ENCODE data around the gene ABCB11. TPM values are rescaled to one million over a fixed set of nuclear protein-coding genes. Genes with fewer than 3 reads are reported as not detected.

The ABCB11 gene
- total and polyA plus RNA-seq, 4 donors, result 0.03 to 0.21 TPM; not detected in 2

- no peak overlapping the region for H3K27ac ChIP-seq (ENCODE audit: low read depth in 1 of 2, low read length in 2 of 2)
- no peaks in the 10 kb centered on the region for H3K4me1 ChIP-seq (ENCODE audit: control insufficient read depth in 1 of 2, insufficient read depth in 2 of 2, low read length in 2 of 2)
- intact Hi-C loops (cut with DNase I), result no loop called here
- H3K27me3 ChIP-seq (ENCODE audit: control insufficient read depth in 1 of 2, insufficient read depth in 2 of 2, low read length in 1 of 2), result no peaks in the 10 kb centered on the region
- H3K9me3 ChIP-seq (ENCODE audit: control insufficient read depth, low read length), result no peaks in the 10 kb centered on the region
- no peak overlapping the region for H3K4me3 ChIP-seq (ENCODE audit: low read length in 2 of 2)
- H3K36me3 ChIP-seq (ENCODE audit: control insufficient read depth in 1 of 2, insufficient read depth in 2 of 2, low read length in 1 of 2), result no peaks in the 10 kb centered on the region
- ATAC-seq (ENCODE audit: low FRiP score) (no peak), DNase-seq (no peak)
- 12 to 13% methylated on average over 1 of the region's 1 CpG for WGBS, 2 donors
These were observed 34.0 kb downstream of the ABCB11 start for GRCh38 chr2:168997118-168997521.

- Histone ChIP-seq H3K27me3 (ENCODE audit: control insufficient read depth in 1 of 2, insufficient read depth in 2 of 2, low read length in 1 of 2) (no peaks in the 10 kb centered on the region), H3K4me1 (ENCODE audit: control insufficient read depth in 1 of 2, insufficient read depth in 2 of 2, low read length in 2 of 2) (no peaks in the 10 kb centered on the region), H3K36me3 (ENCODE audit: control insufficient read depth in 1 of 2, insufficient read depth in 2 of 2, low read length in 1 of 2) (no peaks in the 10 kb centered on the region), H3K4me3 (ENCODE audit: low read length in 2 of 2) (no peak overlapping the region), H3K9me3 (ENCODE audit: control insufficient read depth, low read length) (no peaks in the 10 kb centered on the region), H3K27ac (ENCODE audit: low read depth in 1 of 2, low read length in 2 of 2) (no peak overlapping the region)
- intact Hi-C loops (cut with DNase I), result no loop called here
- DNase-seq, result no peak
- WGBS, 2 donors, result 33 to 35% methylated on average over 1 of the region's 1 CpG
- no peak for ATAC-seq (ENCODE audit: low FRiP score)
These were observed 35.4 kb downstream of the ABCB11 start for GRCh38 chr2:168995744-168996143.

- H3K36me3 ChIP-seq (ENCODE audit: control insufficient read depth in 1 of 2, insufficient read depth in 2 of 2, low read length in 1 of 2), result no peaks in the 10 kb centered on the region
- no peaks in the 10 kb centered on the region for H3K27me3 ChIP-seq (ENCODE audit: control insufficient read depth in 1 of 2, insufficient read depth in 2 of 2, low read length in 1 of 2)
- WGBS, 2 donors, result 94 to 97% methylated on average over 3 of the region's 3 CpGs
- DNase-seq (no peak), ATAC-seq (ENCODE audit: low FRiP score) (no peak)
- H3K4me1 ChIP-seq (ENCODE audit: control insufficient read depth in 1 of 2, insufficient read depth in 2 of 2, low read length in 2 of 2), result no peaks in the 10 kb centered on the region
- intact Hi-C loops (cut with DNase I), result no loop called here
- H3K27ac ChIP-seq (ENCODE audit: low read depth in 1 of 2, low read length in 2 of 2), result no peak overlapping the region
- no peak overlapping the region for H3K4me3 ChIP-seq (ENCODE audit: low read length in 2 of 2)
- no peaks in the 10 kb centered on the region for H3K9me3 ChIP-seq (ENCODE audit: control insufficient read depth, low read length)
These were observed 37.6 kb downstream of the ABCB11 start for GRCh38 chr2:168993538-168993937.

- Histone ChIP-seq H3K4me1 (ENCODE audit: control insufficient read depth in 1 of 2, insufficient read depth in 2 of 2, low read length in 2 of 2) (no peaks in the 10 kb centered on the region), H3K9me3 (ENCODE audit: control insufficient read depth, low read length) (no peaks in the 10 kb centered on the region), H3K4me3 (ENCODE audit: low read length in 2 of 2) (no peak overlapping the region), H3K27ac (ENCODE audit: low read depth in 1 of 2, low read length in 2 of 2) (no peak overlapping the region), H3K36me3 (ENCODE audit: control insufficient read depth in 1 of 2, insufficient read depth in 2 of 2, low read length in 1 of 2) (no peaks in the 10 kb centered on the region), H3K27me3 (ENCODE audit: control insufficient read depth in 1 of 2, insufficient read depth in 2 of 2, low read length in 1 of 2) (no peaks in the 10 kb centered on the region)
- DNase-seq (no peak), ATAC-seq (ENCODE audit: low FRiP score) (no peak)
- intact Hi-C loops (cut with DNase I), result no loop called here
- whole genome bisulfite sequencing, 2 donors, result 72 to 75% methylated on average over 7 of the region's 7 CpGs
These were observed 38.4 kb downstream of the ABCB11 start for GRCh38 chr2:168992591-168993349.

GRCh38 chr2:168992026-168992425 lies 39.1 kb downstream of the ABCB11 start:
- ATAC-seq (ENCODE audit: low FRiP score) (no peak), DNase-seq (no peak)
- H3K27ac ChIP-seq (ENCODE audit: low read depth in 1 of 2, low read length in 2 of 2), result no peak overlapping the region
- 90 to 93% methylated on average over 3 of the region's 3 CpGs for WGBS, 2 donors
- H3K4me1 ChIP-seq (ENCODE audit: control insufficient read depth in 1 of 2, insufficient read depth in 2 of 2, low read length in 2 of 2), result no peaks in the 10 kb centered on the region
- no peaks in the 10 kb centered on the region for H3K27me3 ChIP-seq (ENCODE audit: control insufficient read depth in 1 of 2, insufficient read depth in 2 of 2, low read length in 1 of 2)
- no peaks in the 10 kb centered on the region for H3K36me3 ChIP-seq (ENCODE audit: control insufficient read depth in 1 of 2, insufficient read depth in 2 of 2, low read length in 1 of 2)
- no peaks in the 10 kb centered on the region for H3K9me3 ChIP-seq (ENCODE audit: control insufficient read depth, low read length)
- intact Hi-C loops (cut with DNase I), result no loop called here
- no peak overlapping the region for H3K4me3 ChIP-seq (ENCODE audit: low read length in 2 of 2)

GRCh38 chr2:168988755-168989154 lies 42.4 kb downstream of the ABCB11 start:
- intact Hi-C loops (cut with DNase I), result no loop called here
- H3K36me3 ChIP-seq (ENCODE audit: control insufficient read depth in 1 of 2, insufficient read depth in 2 of 2, low read length in 1 of 2), result no peaks in the 10 kb centered on the region
- no peaks in the 10 kb centered on the region for H3K27me3 ChIP-seq (ENCODE audit: control insufficient read depth in 1 of 2, insufficient read depth in 2 of 2, low read length in 1 of 2)
- ATAC-seq (ENCODE audit: low FRiP score), result no peak
- H3K4me1 ChIP-seq (ENCODE audit: control insufficient read depth in 1 of 2, insufficient read depth in 2 of 2, low read length in 2 of 2), result no peaks in the 10 kb centered on the region
- 79 to 86% methylated on average over 1 of the region's 1 CpG for WGBS, 2 donors
- H3K27ac ChIP-seq (ENCODE audit: low read depth in 1 of 2, low read length in 2 of 2), result no peak overlapping the region
- no peaks in the 10 kb centered on the region for H3K9me3 ChIP-seq (ENCODE audit: control insufficient read depth, low read length)
- H3K4me3 ChIP-seq (ENCODE audit: low read length in 2 of 2), result no peak overlapping the region
- no peak for DNase-seq

GRCh38 chr2:168986398-168986943 lies 44.7 kb downstream of the ABCB11 start:
- Histone ChIP-seq H3K27ac (ENCODE audit: low read depth in 1 of 2, low read length in 2 of 2) (no peak overlapping the region), H3K9me3 (ENCODE audit: control insufficient read depth, low read length) (no peaks in the 10 kb centered on the region), H3K36me3 (ENCODE audit: control insufficient read depth in 1 of 2, insufficient read depth in 2 of 2, low read length in 1 of 2) (no peaks in the 10 kb centered on the region), H3K27me3 (ENCODE audit: control insufficient read depth in 1 of 2, insufficient read depth in 2 of 2, low read length in 1 of 2) (no peaks in the 10 kb centered on the region), H3K4me3 (ENCODE audit: low read length in 2 of 2) (no peak overlapping the region), H3K4me1 (ENCODE audit: control insufficient read depth in 1 of 2, insufficient read depth in 2 of 2, low read length in 2 of 2) (no peaks in the 10 kb centered on the region)
- intact Hi-C loops (cut with DNase I), result no loop called here
- 45 to 47% methylated on average over 2 of the region's 2 CpGs for WGBS, 2 donors
- no peak for ATAC-seq (ENCODE audit: low FRiP score)
- no peak for DNase-seq

- Histone ChIP-seq H3K27me3 (ENCODE audit: control insufficient read depth in 1 of 2, insufficient read depth in 2 of 2, low read length in 1 of 2) (no peaks in the 10 kb centered on the region), H3K36me3 (ENCODE audit: control insufficient read depth in 1 of 2, insufficient read depth in 2 of 2, low read length in 1 of 2) (no peaks in the 10 kb centered on the region), H3K4me3 (ENCODE audit: low read length in 2 of 2) (no peak overlapping the region), H3K4me1 (ENCODE audit: control insufficient read depth in 1 of 2, insufficient read depth in 2 of 2, low read length in 2 of 2) (no peaks in the 10 kb centered on the region), H3K9me3 (ENCODE audit: control insufficient read depth, low read length) (no peaks in the 10 kb centered on the region), H3K27ac (ENCODE audit: low read depth in 1 of 2, low read length in 2 of 2) (no peak overlapping the region)
- ATAC-seq (ENCODE audit: low FRiP score) (no peak), DNase-seq (no peak)
- intact Hi-C loops (cut with DNase I), result no loop called here
- 23 to 28% methylated on average over 3 of the region's 3 CpGs for WGBS, 2 donors
These were observed 49.5 kb downstream of the ABCB11 start for GRCh38 chr2:168981651-168982050.

- intact Hi-C loops (cut with DNase I), result no loop called here
- Histone ChIP-seq H3K27me3 (ENCODE audit: control insufficient read depth in 1 of 2, insufficient read depth in 2 of 2, low read length in 1 of 2) (no peaks in the 10 kb centered on the region), H3K4me1 (ENCODE audit: control insufficient read depth in 1 of 2, insufficient read depth in 2 of 2, low read length in 2 of 2) (no peaks in the 10 kb centered on the region), H3K9me3 (ENCODE audit: control insufficient read depth, low read length) (no peaks in the 10 kb centered on the region), H3K27ac (ENCODE audit: low read depth in 1 of 2, low read length in 2 of 2) (no peak overlapping the region), H3K36me3 (ENCODE audit: control insufficient read depth in 1 of 2, insufficient read depth in 2 of 2, low read length in 1 of 2) (no peaks in the 10 kb centered on the region), H3K4me3 (ENCODE audit: low read length in 2 of 2) (no peak overlapping the region)
- DNase-seq, result peak in 1 of 2 donors; percentile 43
- no peak for ATAC-seq (ENCODE audit: low FRiP score)
- 85 to 93% methylated on average over 6 of the region's 6 CpGs for WGBS, 2 donors
These were observed 52.7 kb downstream of the ABCB11 start for GRCh38 chr2:168978461-168978861.

Data from aorta (tissue), 5 donors.